Left lung (tissue), 10 donors: ENCODE results near the gene SMAD2. TPM values are rescaled to one million over a fixed set of nuclear protein-coding genes. Genes with fewer than 3 reads are reported as not detected.

Experiments used
- ATAC-seq: fragments of 200-7000 bp; cut with Tn5 transposase; one replicate; pipeline ENCODE4 v1.9.1; 2020; ENCODE audit warnings: moderate library complexity
- DNase-seq, 4 donors: peaks; one replicate each; pipeline ENCODE4 v3.0.0-alpha.2; 2013 to 2020
- H3K27ac ChIP-seq, 2 donors: fragments of 200-600 bp; sonication (generic) in 1 of 2; one replicate each; pipeline versions ENCODE4 v1.5.0 to v1.8.0; 2020 to 2021
- H3K27me3 ChIP-seq, 2 donors: fragments of 200-600 bp; sonication (generic) in 1 of 2; one replicate each; pipeline versions ENCODE4 v1.5.0 to v1.8.0; 2020 to 2021
- H3K36me3 ChIP-seq, 2 donors: fragments of 200-600 bp; sonication (generic) in 1 of 2; one replicate each; pipeline versions ENCODE4 v1.5.0 to v1.8.0; 2020 to 2021
- H3K4me1 ChIP-seq, 2 donors: fragments of 200-600 bp; one replicate each; pipeline ENCODE4 v1.8.0; 2021
- H3K4me3 ChIP-seq, 2 donors: fragments of 200-600 bp; sonication (generic) in 1 of 2; one replicate each; pipeline versions ENCODE4 v1.5.0 to v1.8.0; 2020 to 2021; ENCODE audit warnings: mild to moderate bottlenecking in 1 of 2
- H3K9me3 ChIP-seq, 2 donors: fragments of 200-600 bp; sonication (generic) in 1 of 2; one replicate each; pipeline versions ENCODE4 v1.5.0 to v1.8.0; 2020 to 2021
- intact Hi-C, 2 donors: fragments of 100-400 bp; cut with DNase I; formaldehyde crosslinking; loops; one replicate each; pipeline versions ENCODE4 v1.11.2 to v1.14.2; 2022
- polyA plus RNA-seq, 6 donors: library from polyadenylated mRNA; unstranded; fragments of 120-200 nt; gene quantifications; one replicate each; pipeline ENCODE4 v1.2.1, GENCODE V29; 2013; ENCODE audit not compliant: insufficient read length in 6 of 6
- total RNA-seq, 2 donors: library from RNA; stranded (reverse); fragmentation: NEBNext Ultra II Directional; extraction: Animal tissue kit (Norgen Biotek cat#: 25700); gene quantifications; one replicate each; pipeline ENCODE4 v1.2.1, GENCODE V29; 2021
- TF ChIP-seq, protein P1 (sequence below), 2 donors: fragments of 200-600 bp; sonication (generic) in 1 of 2; IDR thresholded peaks; one replicate each; pipeline versions ENCODE4 v1.5.0 to v1.8.0; 2021; ENCODE audit warnings: antibody characterized with exemption in 2 of 2
- donor health status: DM: no; HTN: yes; CAD: no.
- donor health status: DM: no; HTN: no; CAD: no.

The SMAD2 gene
- total and polyA plus RNA-seq, 8 donors: 75.9 to 143 (median 85.9) TPM

GRCh38 chr18:47870605-47871004 is 59.9 kb downstream of the SMAD2 start:
- intact Hi-C loops: no loop called here
- Histone ChIP-seq H3K4me3 (no peak overlapping the region), H3K27me3 (no peaks in the 10 kb centered on the region), H3K4me1 (peaks cover 5 to 14% of the 10 kb centered on the region in 2 donors), H3K9me3 (no peaks in the 10 kb centered on the region), H3K27ac (no peak overlapping the region), H3K36me3 (peaks cover 0 to 22% of the 10 kb centered on the region in 2 donors)
- DNase-seq (no peak), ATAC-seq (no peak)
- TF ChIP-seq, protein P1, sequence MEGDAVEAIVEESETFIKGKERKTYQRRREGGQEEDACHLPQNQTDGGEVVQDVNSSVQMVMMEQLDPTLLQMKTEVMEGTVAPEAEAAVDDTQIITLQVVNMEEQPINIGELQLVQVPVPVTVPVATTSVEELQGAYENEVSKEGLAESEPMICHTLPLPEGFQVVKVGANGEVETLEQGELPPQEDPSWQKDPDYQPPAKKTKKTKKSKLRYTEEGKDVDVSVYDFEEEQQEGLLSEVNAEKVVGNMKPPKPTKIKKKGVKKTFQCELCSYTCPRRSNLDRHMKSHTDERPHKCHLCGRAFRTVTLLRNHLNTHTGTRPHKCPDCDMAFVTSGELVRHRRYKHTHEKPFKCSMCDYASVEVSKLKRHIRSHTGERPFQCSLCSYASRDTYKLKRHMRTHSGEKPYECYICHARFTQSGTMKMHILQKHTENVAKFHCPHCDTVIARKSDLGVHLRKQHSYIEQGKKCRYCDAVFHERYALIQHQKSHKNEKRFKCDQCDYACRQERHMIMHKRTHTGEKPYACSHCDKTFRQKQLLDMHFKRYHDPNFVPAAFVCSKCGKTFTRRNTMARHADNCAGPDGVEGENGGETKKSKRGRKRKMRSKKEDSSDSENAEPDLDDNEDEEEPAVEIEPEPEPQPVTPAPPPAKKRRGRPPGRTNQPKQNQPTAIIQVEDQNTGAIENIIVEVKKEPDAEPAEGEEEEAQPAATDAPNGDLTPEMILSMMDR (IDR thresholded peaks at IDR 0.05): no peak

- intact Hi-C loops: no loop called here
- ATAC-seq (peak; percentile 81), DNase-seq (peak in 1 of 4 donors; percentile 12)
- no peaks in the 10 kb centered on the region for H3K27me3 ChIP-seq
- H3K4me1 ChIP-seq: peaks cover 5 to 14% of the 10 kb centered on the region in 2 donors
- no peak overlapping the region for H3K27ac ChIP-seq
- peaks cover 0 to 40% of the 10 kb centered on the region in 2 donors for H3K36me3 ChIP-seq
- no peak overlapping the region for H3K4me3 ChIP-seq
- H3K9me3 ChIP-seq: no peaks in the 10 kb centered on the region
- TF ChIP-seq, protein P1 (IDR thresholded peaks at IDR 0.05): no peak
Observed at GRCh38 chr18:47868744-47869143, 61.7 kb downstream of the SMAD2 start.

DNA sequence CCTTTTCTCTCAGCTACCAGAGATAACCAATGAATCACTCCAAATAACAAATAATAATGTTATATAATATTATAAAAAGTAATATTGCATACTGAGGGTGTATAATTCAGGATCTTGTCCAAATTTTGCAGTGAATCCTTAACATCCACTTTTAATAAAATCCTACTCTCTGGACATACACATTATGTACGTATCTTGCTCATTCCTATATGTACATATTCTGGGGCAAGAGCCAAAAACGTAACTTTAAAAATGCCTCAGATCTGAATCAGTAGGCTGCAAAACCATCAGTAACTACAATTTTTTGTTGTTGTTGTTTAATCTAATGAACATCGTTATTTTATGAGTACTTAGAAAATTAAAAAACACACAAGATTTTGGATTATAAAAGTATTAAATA is 65.3 kb downstream of the SMAD2 start:
- DNase-seq (no peak), ATAC-seq (no peak)
- no peak overlapping the region for H3K27ac ChIP-seq
- intact Hi-C loops: no loop called here
- H3K36me3 ChIP-seq: peaks cover 0 to 59% of the 10 kb centered on the region in 2 donors
- no peaks in the 10 kb centered on the region for H3K9me3 ChIP-seq
- H3K4me3 ChIP-seq: no peak overlapping the region
- no peaks in the 10 kb centered on the region for H3K27me3 ChIP-seq
- peaks cover 0 to 1% of the 10 kb centered on the region in 2 donors for H3K4me1 ChIP-seq
- TF ChIP-seq, protein P1 (IDR thresholded peaks at IDR 0.05): no peak

DNA sequence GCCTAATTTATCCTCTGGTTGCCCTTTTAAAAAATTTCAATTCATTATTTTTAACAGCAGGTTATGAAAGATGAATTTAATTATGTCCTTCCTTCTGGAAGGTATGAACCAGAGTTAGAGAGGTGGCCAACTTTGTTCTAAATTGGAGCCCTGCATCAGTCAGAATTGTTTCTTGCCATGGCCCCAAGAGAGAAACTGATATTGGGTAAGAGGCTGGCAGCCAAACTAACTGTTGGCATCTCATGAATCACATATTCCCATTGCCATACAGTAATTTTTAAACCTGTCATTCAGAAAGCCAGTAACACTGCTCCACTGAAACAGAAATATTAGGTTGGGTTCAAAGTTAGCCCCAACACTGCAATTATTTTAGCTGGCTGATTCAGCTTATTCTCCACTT is 67.4 kb downstream of the SMAD2 start:
- H3K9me3 ChIP-seq: peaks cover 0 to 16% of the 10 kb centered on the region in 2 donors
- H3K4me1 ChIP-seq: no peaks in the 10 kb centered on the region
- H3K4me3 ChIP-seq: no peak overlapping the region
- intact Hi-C loops: no loop called here
- TF ChIP-seq, protein P1 (IDR thresholded peaks at IDR 0.05): no peak
- H3K27ac ChIP-seq: no peak overlapping the region
- no peaks in the 10 kb centered on the region for H3K27me3 ChIP-seq
- no peak for ATAC-seq
- H3K36me3 ChIP-seq: peaks cover 0 to 75% of the 10 kb centered on the region in 2 donors
- no peak for DNase-seq

- intact Hi-C loops: no loop called here
- Histone ChIP-seq H3K4me3 (no peak overlapping the region), H3K4me1 (no peaks in the 10 kb centered on the region), H3K27ac (no peak overlapping the region), H3K27me3 (no peaks in the 10 kb centered on the region), H3K9me3 (peaks cover 0 to 43% of the 10 kb centered on the region in 2 donors), H3K36me3 (peaks cover 0 to 60% of the 10 kb centered on the region in 2 donors)
- DNase-seq: no peak
- ATAC-seq: no peak
- TF ChIP-seq, protein P1 (IDR thresholded peaks at IDR 0.05): no peak
Observed at GRCh38 chr18:47858607-47859006, 71.9 kb downstream of the SMAD2 start.
